Umbilical cord (tissue), 2 donors: ENCODE measurements around the gene MFSD2A. TPM values are rescaled to one million over a fixed set of nuclear protein-coding genes. Genes with fewer than 3 reads are reported as not detected.
"Not testable (repeated sequence)": the region's sequence is repeated elsewhere in the genome, so short reads cannot be mapped to it uniquely, and the experiment has no call there.

Source experiments
- DNase-seq: peaks from one replicate; pipeline ENCODE4 v3.0.0-alpha.2; 2015; ENCODE audit warnings: low spot score
- total RNA-seq: library from RNA; depleted of rRNA; stranded (reverse); fragments of >200 nt; gene quantifications from one replicate; pipeline ENCODE4 v1.2.3, GENCODE V29; 2014; ENCODE audit warnings: low replicate concordance; ENCODE audit not compliant: insufficient read depth

The MFSD2A gene
- total RNA-seq, 1 donor from 2014 or later = 9.1 TPM

DNA sequence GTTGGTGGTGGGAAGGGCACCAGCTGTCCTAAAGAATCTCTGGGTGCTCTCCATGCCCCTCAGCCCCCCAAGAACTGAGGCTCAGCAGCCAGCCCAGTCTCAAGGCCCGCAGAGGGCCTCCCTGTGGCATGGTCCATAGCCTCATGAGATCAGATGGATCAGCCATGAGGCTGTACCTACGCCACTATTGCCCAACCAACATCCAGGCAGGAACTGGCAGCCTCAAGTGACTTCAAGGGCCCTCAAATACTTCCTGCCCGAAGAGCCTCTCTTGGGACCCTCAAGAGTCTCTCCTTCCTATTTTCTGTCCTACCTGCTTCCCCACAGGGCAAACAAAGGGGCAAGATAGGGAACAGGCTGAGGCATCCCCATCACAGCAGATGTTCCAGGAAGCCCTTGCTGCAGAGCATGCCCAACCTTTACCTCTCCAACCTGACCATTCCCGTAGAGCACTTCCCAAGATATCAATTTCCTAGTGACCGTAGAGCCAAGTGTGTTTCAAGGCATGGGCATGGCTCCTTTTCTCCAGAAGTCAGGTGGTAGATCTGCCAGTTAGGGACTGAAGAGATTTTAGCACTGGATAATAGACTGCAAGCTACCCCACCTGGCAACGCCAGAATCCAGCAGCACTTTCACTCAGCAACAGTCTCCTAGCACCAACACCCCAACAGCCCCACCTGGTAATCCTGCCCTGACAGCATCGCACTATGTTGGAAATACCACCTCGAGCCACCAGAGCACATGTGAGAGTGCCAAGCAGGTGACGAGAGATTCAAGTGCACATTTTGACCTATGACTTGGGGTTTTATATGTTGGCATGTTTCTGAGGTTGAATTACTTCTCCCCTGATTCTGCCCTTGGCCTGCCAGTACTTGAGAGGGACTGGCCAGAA, 13.7 kb upstream of the MFSD2A start:
- DNase-seq = no peak

DNA sequence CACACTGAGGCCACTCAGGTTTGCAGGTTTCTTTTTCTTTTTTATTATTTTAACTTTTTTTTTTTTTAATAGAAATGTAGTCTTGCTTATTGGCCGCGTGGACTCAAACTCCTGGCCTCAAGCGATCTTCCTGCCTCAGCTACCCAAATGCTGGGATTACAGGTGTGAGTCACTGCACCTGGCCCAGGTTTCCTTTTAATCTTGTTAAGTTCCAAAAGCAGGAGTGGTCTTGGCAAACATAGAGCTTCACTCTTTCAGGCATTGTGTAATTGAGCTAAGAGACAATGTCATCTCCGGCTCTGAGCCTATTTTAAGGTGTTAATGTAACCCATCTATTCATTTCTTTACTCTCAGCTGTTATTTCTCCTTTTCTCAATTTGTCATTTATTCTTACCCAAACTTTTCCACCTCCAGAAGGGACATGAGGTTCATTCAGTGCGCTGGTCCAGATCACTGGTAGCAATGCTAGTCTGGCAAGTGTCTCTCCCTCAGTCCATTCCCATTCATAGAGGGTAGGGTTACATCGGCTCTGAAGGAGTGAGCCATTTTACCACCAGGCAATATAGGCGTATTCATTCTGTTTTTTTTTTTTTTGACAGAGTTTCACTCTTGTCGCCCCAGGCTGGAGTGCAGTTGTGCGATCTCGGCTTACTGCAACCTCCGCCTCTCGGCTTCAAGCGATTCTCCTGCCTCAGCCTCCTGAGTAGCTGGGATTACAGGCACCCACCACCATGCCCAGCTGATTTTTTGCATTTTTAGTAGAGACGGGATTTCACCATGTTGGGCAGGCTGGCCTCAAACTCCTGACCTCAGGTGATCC, 11.3 kb upstream of the MFSD2A start:
- no peak for DNase-seq

- DNase-seq = no peak
Measured at GRCh38 chr1:39944410-39945112, 10.4 kb upstream of the MFSD2A start.

- DNase-seq = no peak
Measured at GRCh38 chr1:39946216-39946615, 8.7 kb upstream of the MFSD2A start.

- no peak for DNase-seq
Measured at GRCh38 chr1:39947260-39947659, 7.7 kb upstream of the MFSD2A start.

DNA sequence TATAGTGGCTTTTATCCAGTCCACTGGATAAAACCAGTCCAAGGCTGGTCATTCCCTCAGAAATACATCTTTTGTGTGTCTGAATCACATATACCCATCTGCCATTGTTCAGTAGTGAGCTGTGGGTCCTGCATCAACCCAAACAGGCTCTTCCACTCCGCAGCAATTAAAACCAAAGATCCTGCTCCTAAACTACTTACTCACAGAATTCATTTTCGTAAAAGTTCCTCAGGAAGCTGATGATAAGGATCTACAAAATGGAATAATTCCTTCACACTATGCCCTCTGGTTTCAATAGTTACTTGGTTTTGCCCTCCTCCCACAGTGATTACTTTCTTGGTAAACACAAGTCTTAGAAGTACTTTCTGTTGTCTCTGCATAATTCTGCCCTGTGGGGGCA, 5.1 kb upstream of the MFSD2A start:
- DNase-seq = no peak

- DNase-seq = no peak
Measured at GRCh38 chr1:39951926-39952325, 3.0 kb upstream of the MFSD2A start.

- DNase-seq = no peak
Measured at GRCh38 chr1:39952359-39953110, 2.4 kb upstream of the MFSD2A start.

- no peak for DNase-seq
Measured at GRCh38 chr1:39954324-39954869, 548 bp upstream of the MFSD2A start.

- peak; percentile 43 for DNase-seq
Measured at GRCh38 chr1:39955547-39956539, 898 bp downstream of the MFSD2A start.

DNA sequence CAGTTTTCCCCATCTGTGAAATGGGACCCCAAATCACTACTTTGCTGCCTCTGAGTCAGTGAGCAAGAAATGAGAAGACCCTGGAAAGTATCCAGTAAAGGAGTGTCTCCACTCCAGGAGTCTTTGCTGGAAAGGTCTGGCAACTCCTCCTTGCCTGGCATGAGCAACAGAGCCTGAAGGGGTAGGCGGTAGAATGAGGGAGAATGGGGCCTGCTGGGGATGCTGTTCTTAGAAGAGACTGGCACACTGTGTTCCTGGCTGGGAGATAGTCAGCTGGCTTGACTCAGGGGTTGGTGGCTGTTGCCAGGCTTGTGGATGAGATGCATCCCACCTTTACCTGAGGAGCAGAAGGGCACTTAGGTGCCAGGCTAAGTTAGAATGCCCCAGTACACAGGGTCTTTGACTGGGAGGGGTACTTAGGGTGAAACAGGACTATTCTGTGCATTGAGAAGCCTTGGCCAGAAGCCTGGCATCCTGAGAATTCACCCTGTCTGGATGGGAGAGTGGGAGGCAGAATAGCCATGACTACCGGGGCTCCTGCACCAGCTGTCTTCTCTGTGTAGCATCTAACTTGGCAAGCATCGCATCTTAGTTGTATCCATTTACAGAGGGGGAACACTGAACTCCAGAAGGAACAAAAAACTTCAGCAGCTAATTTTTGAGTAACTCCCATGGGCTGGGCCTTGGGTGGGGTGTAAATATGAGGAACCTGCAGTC, 2.5 kb downstream of the MFSD2A start:
- DNase-seq = no peak

GRCh38 chr1:39958403-39959200, 3.7 kb downstream of the MFSD2A start:
- DNase-seq = no peak

DNA sequence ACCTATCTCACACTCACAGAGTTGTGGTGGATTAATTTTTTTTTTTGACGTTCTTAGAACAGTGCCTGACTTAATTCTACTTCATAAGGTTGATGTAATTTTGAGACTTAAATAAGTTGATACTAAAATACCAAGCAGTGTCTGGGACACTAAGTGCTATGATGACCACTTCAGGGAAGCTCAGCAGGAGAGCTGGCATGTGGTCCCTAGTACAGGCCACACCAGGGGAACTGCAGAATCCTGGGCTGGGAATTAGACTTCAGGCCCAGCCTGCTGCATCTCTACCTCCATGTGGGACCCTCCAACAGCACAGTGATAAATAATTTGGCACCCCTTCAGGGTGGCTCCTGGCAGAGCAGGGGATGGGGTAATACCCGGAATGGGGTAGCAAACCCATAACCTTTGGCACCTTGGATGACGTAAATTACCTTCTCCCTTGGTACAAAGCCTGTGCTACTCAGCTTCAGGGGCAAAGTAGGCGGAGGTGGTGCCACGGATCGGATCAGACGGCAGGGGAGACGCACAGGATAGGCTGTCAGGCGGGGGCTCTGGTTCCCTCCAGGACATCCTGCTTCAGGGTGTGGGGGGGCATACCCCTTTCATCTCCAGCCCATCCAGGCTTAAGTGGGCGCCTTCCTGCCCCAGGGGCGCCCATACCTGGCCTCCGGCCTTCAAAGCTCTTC, 4.8 kb downstream of the MFSD2A start:
- DNase-seq = no peak

GRCh38 chr1:39960431-39960958, 5.5 kb downstream of the MFSD2A start:
- peak; percentile 21 for DNase-seq

- no peak for DNase-seq
Measured at GRCh38 chr1:39962450-39962825, 7.5 kb downstream of the MFSD2A start.

GRCh38 chr1:39962964-39963363, 8.0 kb downstream of the MFSD2A start:
- not testable (repeated sequence) for DNase-seq

DNA sequence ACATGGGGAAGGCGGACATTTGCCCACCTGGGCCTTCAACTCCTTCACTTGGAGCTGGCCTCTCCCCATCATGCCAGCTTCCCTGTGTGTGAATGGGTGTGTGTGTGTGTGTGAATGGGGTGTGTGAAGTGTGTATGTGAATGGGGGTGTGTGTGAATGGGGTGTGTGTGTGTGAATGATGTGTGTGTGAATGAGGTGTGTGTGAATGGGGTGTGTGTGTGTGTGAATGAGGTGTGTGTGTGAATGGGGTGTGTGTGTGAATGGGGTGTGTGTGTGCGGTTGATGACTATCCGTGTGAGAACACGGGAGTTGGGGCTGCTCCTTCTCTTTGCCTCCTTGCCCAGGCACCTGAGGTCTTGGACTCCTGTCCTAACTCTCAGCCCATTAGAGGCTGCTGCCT, 9.6 kb downstream of the MFSD2A start:
- DNase-seq = no peak
